Parathyroid adenoma (tissue), 2 donors: Measurements from ENCODE around the gene SURF2.
A peak's percentile ranks its signal among the peaks of the same experiment; 100 is the strongest.

Source experiments
- H2AFZ ChIP-seq: fragments of 300-600 bp; sonication (generic); one replicate; pipeline ENCODE4 v1.7.0; 2017; ENCODE audit warnings: antibody characterized with exemption, mild to moderate bottlenecking
- H3K27ac ChIP-seq: fragments of 300-600 bp; sonication (generic); one replicate; pipeline ENCODE4 v1.7.0; 2017
- H3K27me3 ChIP-seq: fragments of 300-600 bp; sonication (generic); one replicate; pipeline ENCODE4 v1.7.0; 2017; ENCODE audit warnings: low read length; ENCODE audit not compliant: control insufficient read depth, insufficient read depth
- H3K36me3 ChIP-seq: fragments of 300-600 bp; sonication (generic); one replicate; pipeline ENCODE4 v1.7.0; 2017; ENCODE audit warnings: low read length; ENCODE audit not compliant: control insufficient read depth, insufficient read depth
- H3K4me1 ChIP-seq: fragments of 300-600 bp; sonication (generic); one replicate; pipeline ENCODE4 v1.7.0; 2017; ENCODE audit warnings: control low read depth
- H3K4me2 ChIP-seq: fragments of 300-600 bp; sonication (generic); one replicate; pipeline ENCODE4 v1.7.0; 2017; ENCODE audit warnings: low read length
- H3K4me3 ChIP-seq: fragments of 300-600 bp; sonication (generic); one replicate; pipeline ENCODE4 v1.7.0; 2017; ENCODE audit warnings: low read depth, low read length
- H3K79me2 ChIP-seq: fragments of 300-600 bp; sonication (generic); one replicate; pipeline ENCODE4 v1.7.0; 2017; ENCODE audit warnings: control low read depth
- H3K9ac ChIP-seq: fragments of 300-600 bp; sonication (generic); one replicate; pipeline ENCODE4 v1.7.0; 2017; ENCODE audit warnings: mild to moderate bottlenecking
- H3K9me3 ChIP-seq: fragments of 300-600 bp; sonication (generic); one replicate; pipeline ENCODE4 v1.7.0; 2017; ENCODE audit warnings: low read length; ENCODE audit not compliant: control insufficient read depth
- TF ChIP-seq, protein P1 (sequence below): fragments of 300-600 bp; sonication (generic); IDR thresholded peaks from one replicate; pipeline ENCODE4 v1.7.0; 2017; ENCODE audit warnings: antibody characterized with exemption, mild to moderate bottlenecking
- donor health status: primary hyperparathyroidism.

The SURF2 gene

DNA sequence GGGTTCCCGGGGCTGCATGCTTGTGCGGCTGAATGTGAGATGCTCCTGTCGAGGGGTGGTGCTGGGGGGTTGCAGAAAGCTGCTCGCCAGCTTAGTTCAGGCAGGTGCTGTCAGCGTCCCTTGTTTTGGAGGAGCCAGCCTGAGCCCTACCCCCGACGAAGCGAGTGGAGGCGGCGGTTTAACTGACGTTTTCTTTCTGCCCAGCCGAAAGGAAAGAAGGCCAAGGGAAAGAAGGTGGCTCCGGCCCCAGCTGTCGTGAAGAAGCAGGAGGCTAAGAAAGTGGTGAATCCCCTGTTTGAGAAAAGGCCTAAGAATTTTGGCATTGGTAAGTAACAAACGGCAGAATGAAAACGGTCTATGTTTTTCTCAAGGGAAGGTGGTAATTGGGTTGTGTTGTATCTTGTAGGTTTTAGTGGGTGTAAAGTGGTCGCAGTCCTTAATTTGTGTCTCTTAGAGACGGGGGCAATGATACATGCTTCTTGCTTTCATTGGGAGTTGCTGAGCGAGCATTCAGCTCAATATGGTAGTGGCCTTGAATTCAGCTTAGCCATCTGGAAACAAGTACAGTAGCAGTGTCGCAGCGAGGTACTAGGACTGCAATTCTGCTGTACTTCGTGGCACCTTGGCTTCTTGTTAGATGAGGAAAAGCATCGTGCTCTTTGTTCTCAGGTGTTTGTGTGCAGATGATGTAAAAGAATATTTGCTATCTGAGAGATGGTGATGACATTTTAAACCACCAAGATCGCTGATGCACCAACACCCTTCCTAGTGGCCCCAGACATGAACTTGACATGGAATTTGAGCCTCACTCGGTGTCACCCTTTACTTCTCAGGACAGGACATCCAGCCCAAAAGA is 7.4 kb upstream of the SURF2 start:
- H3K9me3 ChIP-seq, result no peaks in the 10 kb centered on the region
- no peak overlapping the region for H2AFZ ChIP-seq
- no peaks in the 10 kb centered on the region for H3K36me3 ChIP-seq
- peak overlapping the region; percentile 91 for H3K4me2 ChIP-seq
- peaks cover 3% of the 10 kb centered on the region for H3K4me1 ChIP-seq
- H3K4me3 ChIP-seq, result peak overlapping the region; percentile 77
- peak overlapping the region; percentile 88 for H3K27ac ChIP-seq
- no peaks in the 10 kb centered on the region for H3K79me2 ChIP-seq
- no peaks in the 10 kb centered on the region for H3K27me3 ChIP-seq
- peak overlapping the region; percentile 84 for H3K9ac ChIP-seq
- TF ChIP-seq, protein P1, sequence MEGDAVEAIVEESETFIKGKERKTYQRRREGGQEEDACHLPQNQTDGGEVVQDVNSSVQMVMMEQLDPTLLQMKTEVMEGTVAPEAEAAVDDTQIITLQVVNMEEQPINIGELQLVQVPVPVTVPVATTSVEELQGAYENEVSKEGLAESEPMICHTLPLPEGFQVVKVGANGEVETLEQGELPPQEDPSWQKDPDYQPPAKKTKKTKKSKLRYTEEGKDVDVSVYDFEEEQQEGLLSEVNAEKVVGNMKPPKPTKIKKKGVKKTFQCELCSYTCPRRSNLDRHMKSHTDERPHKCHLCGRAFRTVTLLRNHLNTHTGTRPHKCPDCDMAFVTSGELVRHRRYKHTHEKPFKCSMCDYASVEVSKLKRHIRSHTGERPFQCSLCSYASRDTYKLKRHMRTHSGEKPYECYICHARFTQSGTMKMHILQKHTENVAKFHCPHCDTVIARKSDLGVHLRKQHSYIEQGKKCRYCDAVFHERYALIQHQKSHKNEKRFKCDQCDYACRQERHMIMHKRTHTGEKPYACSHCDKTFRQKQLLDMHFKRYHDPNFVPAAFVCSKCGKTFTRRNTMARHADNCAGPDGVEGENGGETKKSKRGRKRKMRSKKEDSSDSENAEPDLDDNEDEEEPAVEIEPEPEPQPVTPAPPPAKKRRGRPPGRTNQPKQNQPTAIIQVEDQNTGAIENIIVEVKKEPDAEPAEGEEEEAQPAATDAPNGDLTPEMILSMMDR, result no peak

DNA sequence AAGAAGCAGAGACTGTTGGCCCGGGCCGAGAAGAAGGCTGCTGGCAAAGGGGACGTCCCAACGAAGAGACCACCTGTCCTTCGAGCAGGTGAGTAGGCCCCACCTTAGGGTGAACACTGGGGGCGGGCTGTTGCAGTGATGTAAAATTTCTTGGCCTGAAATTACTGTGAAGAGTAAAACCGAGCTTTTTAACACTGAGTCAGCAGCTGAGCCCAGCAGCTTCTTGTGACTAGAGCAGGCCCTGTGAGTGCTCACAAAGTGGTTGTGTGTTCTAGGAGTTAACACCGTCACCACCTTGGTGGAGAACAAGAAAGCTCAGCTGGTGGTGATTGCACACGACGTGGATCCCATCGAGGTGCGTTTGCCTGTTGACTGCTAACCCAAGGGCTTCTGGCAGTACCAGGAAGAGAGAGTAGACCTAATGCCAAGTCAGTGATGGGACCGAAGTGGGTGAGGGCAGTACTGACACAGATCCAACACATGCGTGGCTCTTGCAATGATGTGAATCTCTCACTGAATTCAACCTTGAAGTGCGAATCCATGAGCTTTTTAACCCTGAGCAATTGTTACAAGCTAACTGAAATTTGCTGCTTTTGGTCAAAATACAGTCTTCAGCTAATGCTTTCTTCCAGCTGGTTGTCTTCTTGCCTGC is 6.3 kb upstream of the SURF2 start:
- Histone ChIP-seq H2AFZ (no peak overlapping the region), H3K4me2 (no peak overlapping the region), H3K4me1 (peaks cover 3% of the 10 kb centered on the region), H3K27ac (no peak overlapping the region), H3K36me3 (no peaks in the 10 kb centered on the region), H3K9ac (no peak overlapping the region), H3K79me2 (no peaks in the 10 kb centered on the region), H3K4me3 (no peak overlapping the region), H3K27me3 (no peaks in the 10 kb centered on the region), H3K9me3 (no peaks in the 10 kb centered on the region)
- TF ChIP-seq, protein P1, result no peak

DNA sequence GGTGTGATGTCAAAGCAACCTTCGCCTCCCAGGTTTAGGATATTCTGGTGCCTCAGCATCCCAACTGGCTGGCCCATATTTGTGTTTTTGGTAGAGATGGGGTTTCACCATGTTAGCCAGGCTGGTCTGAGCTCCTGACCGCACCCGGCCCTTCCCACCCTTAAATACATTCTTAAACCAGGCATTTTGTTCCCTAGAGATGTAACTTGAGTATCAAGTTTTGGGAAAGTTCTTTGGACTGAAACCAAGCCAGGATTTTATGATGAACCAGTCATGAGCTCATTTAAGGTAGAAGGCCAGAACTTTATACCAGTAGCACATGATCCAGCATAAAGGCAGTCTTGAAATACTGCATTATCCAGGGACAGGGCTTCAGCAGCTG is 4.8 kb upstream of the SURF2 start:
- Histone ChIP-seq H3K27ac (no peak overlapping the region), H3K4me2 (no peak overlapping the region), H3K9me3 (no peaks in the 10 kb centered on the region), H3K4me3 (no peak overlapping the region), H3K79me2 (no peaks in the 10 kb centered on the region), H2AFZ (no peak overlapping the region), H3K9ac (no peak overlapping the region), H3K4me1 (peaks cover 3% of the 10 kb centered on the region), H3K27me3 (no peaks in the 10 kb centered on the region), H3K36me3 (no peaks in the 10 kb centered on the region)
- TF ChIP-seq, protein P1, result no peak

DNA sequence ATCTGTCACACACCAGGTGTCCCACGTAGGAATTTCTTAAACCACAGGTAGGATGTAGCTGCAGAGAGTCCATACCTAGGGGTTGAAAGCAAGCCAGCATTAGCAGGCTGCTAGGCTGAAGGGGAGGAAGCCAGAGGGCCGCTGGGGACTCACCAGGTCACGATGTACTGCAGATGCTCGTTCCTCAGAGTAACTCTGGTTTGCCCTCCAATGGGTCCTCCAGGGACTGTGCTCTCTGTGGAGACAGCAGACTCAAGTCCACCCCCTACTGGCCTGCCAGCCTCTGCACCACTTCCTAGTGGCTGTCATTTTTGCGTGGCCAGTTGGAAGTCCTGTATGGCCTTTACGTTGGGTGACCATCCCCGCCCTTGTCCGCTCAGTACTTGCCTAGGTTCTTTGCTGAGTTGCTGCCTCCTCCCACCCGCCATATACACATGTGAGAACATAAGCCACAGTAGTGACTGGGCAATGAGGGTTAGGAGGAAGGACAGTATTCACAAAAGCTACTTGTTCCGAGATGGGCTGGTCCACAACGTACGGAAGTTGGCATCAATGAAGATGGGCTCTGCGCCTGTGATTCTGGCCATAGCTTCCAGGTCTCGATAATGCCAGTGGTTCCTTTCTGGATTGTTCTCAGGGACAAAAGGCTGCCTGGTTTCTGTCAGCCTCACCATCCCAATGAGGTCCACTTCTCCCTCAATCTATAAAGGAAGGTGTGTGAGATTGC is 4.3 kb upstream of the SURF2 start:
- TF ChIP-seq, protein P1, result peak; percentile 14
- no peak overlapping the region for H3K4me3 ChIP-seq
- H3K4me1 ChIP-seq, result peaks cover 5% of the 10 kb centered on the region
- no peak overlapping the region for H2AFZ ChIP-seq
- H3K27me3 ChIP-seq, result no peaks in the 10 kb centered on the region
- no peak overlapping the region for H3K27ac ChIP-seq
- H3K36me3 ChIP-seq, result no peaks in the 10 kb centered on the region
- H3K9ac ChIP-seq, result no peak overlapping the region
- no peak overlapping the region for H3K4me2 ChIP-seq
- no peaks in the 10 kb centered on the region for H3K9me3 ChIP-seq
- no peaks in the 10 kb centered on the region for H3K79me2 ChIP-seq
